NCI-H748 (cell line): ENCODE data around the gene CPN2.

Experiments used
- DNase-seq: peaks from one replicate; lab custom pipeline; 2025; ENCODE audit not compliant: unreplicated experiment; lab: John Stamatoyannopoulos, UW

CPN2 gene

DNA sequence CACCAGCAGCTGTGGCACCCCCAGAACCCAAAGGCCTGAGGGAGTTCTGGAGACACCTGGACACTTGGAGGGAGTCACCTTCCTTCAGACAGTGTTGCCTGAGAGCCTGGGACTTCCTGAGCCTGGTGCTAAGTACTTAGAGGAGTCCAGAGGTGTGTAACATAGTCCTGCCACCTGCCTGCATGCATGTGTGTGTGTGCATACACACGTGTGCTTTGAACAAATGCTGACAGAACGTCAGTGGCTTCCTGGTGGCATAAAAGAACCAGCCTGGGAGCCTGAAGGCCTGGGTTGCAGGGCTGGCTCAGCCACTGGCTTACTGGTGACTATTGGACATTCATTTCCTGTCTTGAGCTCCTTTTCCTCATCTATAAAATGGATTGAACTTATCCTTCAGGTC is 3.2 kb upstream of the CPN2 start:
- DNase-seq, result no peak

DNA sequence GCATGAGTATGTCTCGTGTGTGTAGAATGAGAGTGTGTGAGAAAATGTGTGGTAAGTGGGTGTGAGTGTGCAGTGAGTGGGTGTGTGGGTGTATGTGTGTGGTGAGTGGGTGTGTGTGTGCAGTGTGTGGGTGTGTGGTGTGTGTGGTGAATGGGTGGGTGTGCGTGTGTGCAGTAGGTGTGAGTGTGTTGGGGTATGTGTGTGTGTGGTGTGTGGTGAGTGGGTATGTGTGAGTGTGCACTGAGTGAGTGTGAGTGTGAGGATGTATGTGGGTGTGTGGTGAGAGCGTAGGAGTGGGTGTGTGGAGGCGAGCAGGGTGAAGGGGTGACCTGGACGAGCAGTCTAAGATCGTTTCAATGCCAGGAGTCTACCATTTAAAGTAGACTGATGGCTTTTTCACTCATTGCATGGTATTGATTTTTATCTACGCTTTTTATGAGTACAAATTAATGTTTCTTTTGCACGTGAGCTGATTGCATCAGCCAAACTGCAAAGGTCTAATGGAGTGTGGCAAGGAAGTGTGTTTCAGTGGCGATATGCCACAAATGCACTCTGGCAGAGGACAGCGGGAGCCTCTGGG is 1.6 kb upstream of the CPN2 start:
- no peak for DNase-seq

DNA sequence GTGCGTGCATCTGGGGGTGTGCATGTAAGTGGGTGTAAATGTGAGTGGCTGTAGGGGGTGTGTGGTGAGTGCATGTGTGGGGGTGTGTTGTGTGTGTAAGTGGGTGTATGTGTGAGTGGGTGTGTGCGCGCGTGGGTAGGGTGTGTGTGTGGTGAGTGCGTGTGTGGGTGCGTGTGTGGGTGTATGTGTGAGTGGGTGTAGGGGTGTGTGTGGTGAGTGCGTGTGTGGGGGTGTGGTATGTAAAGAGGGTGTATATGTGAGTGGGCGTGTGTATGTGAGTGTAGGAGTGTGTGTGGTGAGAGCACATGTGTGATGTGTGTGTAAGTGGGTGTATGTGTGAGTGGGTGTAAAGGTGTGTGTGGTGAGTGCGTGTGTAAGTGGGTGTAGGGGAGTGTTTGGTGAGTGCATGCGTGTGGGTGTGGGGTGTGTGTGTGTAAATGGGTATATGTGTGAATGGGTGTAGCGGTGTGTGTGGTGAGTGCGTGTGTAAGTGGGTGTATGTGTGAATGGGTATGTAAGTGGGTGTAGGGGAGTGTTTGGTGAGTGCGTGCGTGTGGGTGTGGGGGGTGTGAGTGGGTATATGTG is 916 bp upstream of the CPN2 start:
- no peak for DNase-seq

DNA sequence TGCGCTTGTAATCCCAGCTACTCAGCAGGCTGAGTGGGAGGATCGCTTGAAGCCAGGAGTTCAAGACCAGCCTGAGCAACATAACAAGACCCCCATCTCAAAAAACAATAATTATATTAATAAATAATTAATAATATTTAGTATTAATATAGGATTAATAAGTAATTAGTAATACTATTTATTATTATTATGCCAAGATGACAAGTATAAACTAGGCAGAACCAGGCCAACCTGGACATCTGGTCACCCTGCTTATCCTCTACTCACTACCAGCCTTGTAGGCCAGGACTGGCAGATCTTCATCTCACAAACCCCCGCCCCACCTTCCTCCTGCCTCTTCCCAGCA is 429 bp downstream of the CPN2 start:
- DNase-seq, result no peak

DNA sequence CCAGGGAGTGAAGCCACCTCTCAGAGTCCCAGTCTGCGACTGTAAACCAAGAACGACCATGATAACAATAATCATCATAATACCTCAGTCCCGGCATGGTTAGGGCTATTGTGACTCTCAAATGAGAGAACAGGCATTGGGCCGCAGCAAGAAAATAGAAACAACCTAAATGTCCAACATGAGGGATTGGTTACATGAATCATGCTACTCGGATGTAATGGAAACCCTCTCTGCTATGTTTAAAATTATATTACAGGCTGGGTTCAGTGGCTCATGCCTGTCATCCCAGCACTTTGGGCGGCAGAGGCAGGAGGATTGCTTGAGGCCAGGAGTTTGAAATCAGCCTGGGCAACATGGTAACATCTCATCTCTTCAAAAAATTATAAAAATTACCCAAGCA is 2.8 kb downstream of the CPN2 start:
- no peak for DNase-seq

DNA sequence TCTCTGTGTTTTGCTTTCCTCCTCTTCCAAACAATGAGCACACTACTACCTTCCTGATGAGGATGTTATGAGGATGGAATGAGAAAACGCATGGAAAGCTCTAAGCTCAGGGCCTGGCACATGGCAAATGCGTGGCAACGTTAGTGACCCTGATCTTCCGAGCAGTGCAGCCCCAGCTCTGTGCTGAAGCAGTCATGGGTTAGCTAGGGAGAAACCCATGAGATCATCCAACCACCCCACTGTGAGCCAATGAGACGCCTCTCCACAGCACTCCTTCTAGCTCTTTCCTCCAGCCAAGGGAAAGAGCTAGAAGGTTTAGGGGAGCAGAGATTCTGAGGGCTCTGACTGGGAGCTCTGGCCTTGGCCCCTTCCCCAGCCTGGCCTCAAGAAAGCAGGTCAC is 4.5 kb downstream of the CPN2 start:
- DNase-seq, result no peak

DNA sequence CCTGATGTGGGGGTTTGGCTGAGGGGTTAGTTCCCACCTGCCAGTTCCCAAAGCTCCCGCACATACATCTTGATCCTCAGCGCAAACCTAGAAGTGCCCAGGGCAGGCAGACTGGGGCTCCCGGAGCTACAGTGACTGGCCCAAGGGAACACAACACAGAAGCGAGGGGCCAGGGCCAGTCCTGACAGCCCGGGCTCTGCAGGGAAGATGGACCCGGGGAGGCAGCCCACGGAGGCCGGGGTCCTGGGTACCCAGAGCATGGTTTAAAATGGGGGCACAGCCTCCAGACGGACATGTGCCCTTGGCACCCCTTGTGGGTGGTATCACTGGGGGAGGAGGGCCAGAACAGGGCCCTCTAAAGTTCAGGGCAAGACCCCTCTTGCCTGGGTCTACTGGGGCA is 5.1 kb downstream of the CPN2 start:
- no peak for DNase-seq

DNA sequence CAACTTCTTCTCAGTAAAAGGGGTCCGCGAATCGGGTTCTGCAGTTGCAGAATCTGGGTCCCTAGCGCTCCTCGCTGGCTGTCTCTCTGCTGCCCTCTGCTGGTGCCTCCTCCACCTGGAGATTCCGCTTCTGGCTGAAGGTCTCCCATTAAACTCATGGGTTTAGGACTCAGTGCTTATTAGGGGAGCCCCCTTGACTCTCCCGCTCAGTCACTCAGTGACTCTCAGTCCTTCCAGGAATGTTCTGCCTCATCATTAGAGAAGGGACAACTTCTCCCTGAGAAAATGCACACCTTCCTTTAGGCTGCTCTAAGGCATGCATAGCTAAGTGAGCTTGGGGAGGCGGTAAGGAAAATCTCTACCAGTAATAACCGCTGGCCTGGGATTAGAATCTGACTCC is 7.1 kb downstream of the CPN2 start:
- peak; percentile 21 for DNase-seq

DNA sequence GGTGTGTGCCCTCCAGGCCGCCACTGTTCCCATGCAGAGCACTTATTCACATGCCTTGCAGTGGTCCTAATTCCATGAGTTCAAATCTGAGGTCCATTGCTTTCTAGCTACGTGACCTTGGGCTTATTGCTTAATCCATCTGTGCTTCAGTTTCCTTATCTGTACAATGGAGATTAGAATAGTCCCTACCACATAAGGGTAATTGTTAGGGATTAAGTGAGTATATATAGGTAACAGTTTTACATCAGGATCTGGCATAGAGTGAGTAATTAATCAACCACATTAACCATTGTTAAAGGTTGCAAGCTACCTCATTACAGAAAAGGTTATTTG is 7.6 kb downstream of the CPN2 start:
- no peak for DNase-seq

DNA sequence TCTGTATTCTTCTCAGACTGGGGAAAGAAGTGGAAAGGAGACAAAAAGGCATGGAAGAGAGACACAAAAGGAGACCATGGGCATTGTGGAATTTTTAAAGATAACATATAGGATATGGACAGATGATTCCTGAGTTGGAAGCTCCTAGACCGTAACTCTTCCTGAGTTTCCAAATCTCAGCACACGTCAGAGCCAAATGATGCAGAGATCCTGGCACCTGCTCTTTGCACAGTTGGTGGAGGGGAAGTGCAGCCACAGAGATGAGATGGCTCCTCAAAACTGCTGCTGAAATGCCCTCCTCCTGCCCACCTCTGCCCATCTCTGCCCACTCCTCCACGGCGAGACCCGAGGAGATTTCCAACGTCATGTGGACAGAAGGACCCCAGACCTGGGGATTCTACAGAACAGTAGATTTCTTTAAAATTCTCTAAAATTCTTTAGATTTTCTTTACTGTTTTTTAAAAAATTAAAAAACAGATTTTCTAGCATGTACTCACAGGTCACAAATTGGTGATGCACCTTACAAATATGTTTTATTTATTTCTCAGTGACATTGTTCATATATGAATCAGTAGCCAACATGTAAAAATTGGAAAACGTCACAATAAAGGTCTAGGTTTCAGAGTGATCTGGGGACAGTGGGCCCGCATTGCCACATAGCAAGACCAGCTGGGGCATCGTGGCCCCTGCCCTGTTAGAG is 8.1 kb downstream of the CPN2 start:
- no peak for DNase-seq

DNA sequence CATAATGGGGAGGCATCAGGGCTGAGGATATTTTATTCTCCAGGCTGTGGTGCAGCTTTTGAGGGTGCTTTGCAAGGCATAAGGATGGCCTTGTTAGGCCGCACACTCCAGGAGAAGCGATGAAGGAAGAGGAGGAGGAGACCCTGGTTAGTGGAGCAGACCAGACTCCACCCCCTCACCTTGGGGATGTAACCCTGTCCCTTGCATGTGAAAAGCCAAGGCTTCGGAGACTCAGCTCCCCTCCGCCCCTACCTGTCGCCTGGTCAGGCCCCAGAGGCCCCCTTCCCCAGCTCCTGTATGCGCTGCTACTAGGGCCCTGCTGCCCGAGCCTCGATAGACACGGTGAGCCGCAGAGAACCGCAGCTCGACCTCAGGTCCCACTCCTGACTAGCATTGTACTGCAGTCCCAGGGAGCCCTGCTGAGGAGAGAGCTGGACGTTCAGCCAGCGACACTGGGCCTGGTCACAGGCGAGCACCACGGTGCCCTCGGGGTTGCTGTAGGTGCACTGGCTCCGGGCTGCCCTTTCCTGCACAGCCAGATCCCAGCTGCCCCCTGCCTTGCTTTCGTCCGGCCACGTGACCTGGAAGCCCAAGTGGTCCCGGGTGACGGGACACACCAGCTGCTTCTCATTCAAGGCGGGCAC is 10.2 kb downstream of the CPN2 start:
- DNase-seq, result no peak

DNA sequence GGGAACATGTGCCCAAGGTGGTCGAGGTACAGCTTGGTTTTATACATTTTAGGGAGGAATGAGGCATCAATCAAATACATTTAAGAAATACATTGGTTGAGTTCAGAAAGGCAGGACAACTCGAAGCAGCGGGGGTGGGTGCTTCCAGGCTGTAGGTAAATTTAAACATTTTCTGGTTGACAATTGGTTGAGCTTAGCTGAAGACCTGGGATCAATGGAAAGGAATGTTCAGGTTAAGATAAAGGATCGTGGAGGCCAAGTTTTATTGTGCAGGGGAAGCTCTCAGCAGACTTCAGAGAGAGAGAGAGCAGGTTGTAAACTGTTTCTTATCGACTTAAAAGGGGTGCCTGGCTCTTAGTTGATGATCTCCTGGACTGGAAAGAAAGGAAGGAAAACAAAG is 11.3 kb downstream of the CPN2 start:
- no peak for DNase-seq

DNA sequence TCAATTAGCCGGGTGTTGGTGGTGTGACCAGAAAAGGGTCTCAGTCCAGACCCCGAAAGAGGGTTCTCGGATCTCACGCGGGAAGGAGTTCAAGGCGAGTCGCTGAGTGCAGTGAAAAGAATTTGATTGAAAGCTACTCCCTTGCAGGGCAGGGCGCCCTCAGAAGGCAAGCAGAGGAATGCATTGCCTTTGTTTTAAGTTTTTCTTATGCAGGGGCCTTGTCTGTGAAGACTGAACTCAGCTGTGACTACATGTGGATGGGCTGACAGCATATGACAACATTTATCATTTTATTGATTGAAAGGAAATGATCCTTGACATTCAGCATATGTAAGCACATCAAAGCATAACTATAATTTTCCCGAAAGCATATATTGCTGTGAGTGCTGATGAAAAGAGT is 11.8 kb downstream of the CPN2 start:
- DNase-seq, result no peak

DNA sequence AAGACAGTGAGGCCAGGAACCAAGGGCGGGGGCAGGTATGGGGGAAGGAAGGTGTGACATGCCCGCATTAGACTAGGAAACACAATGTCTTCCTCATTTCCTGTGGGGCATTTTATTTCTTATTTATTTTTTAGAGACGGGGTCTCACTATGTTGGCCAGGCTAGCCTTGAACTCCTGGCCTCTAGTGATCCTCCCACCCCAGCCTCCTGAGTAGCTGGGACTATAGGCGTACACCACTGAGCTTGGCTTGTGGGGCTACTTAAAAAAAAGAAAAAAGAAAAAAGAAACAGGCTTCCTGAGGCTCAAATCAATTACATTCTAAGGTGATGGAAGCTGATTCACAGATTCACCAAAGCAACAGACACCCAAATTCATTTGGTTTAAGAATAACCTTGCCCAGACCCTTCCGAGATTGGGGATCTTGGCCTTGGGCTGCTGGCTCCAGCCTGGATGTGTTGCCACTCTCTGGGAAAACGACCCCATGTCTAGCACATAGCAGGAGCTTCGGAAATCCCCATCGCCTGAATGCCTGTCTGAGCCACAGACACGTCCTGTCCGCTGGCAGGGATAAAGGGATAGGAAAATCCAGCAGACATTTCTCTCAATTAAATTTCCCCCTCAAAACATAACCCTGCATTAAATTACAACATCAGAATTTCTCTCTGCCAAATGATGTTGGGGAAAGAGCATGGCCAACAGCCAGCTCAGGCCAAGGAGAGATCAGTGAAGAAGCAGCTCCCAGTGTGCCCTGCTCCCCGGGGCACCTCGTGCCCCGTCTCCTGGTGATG is 13.0 kb downstream of the CPN2 start:
- no peak for DNase-seq

DNA sequence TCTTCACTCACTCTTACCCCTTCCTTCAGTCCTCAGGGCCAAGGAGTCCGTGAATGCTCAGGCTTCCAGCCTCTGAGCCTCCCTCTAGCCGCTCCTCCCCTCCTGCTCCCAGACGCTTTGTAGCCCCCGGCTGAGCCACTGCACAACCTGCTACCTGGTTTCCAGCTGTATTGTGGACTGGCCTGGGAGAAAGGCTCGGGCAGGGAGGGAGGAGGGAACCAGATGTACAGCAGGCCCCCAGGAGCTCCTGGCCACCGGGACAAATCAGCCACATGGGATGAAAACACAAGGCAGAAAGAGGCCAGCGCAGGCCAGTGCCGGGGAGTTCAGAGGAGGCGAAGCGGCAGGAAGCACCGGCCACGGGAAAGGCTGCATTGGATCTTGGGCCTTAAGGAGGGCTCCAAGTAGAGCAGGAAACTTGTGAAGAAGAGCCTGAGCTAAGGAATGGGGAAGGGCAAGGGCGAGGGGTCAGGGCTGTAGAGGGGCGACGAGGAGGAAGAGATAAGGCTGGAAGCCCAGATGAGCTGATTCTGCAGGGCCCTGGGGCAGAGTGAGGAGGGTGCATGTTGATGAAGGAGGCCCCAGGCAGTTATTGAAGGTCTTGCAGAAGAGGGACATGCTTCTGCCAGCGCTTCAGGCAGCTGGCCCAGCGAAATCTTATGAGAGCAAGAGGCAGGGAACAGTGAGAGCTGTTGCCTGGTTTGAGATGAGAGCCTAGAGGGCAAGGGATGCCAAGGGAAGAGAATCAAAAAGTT is 14.3 kb downstream of the CPN2 start:
- DNase-seq, result no peak

DNA sequence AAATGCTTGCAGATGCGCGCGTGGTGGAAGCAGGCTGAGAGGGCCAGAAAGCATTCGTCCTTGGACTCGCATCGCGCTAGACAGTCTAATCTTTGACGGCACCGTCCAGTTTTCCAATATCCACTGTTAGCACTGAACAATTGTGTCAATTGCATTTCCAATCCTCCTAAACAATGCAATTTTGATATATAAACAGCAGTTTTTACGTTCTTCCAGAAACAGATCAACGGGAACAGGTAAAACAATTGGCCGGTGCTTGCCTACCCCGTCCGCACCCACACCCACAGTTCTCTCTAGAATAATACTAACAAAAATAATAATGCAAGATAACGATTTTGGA is 17.2 kb downstream of the CPN2 start:
- DNase-seq, result no peak

DNA sequence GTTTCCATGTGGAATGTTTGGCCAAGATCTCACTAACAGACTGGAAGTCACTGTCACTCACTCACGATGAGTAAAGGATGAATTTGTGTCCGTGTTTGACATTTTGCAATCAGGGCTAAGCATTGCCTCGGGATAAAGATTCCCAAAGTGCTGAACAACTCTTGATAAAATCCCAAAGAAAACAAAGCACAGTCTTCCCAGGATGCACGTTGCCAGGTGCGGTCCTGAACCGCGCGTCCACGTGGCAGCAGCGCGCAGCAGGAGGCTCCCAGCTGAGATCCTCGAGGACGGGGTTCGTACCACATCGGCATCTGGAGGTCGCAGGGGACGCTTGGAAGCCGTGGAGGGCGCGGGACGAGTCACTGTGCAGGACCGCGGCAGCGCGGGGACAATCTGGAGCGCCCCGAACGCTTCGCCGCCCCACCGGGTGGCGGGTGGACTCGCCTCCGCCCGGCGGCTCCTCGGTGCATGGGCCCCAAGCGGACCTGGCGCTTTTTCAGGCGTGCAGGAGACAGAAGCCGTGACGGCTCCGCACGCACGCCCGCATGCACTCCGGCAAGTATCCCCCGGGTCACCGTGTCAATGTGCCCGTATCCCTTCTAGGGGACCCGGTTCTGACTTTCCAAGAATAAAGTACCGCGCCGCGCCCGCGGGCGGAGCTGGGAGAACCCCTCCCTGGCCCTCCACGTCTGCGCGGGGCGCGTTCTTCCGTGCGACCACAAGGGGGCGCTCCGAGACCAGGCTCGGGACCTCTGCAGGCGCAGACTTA is 17.7 kb downstream of the CPN2 start:
- DNase-seq, result no peak

DNA sequence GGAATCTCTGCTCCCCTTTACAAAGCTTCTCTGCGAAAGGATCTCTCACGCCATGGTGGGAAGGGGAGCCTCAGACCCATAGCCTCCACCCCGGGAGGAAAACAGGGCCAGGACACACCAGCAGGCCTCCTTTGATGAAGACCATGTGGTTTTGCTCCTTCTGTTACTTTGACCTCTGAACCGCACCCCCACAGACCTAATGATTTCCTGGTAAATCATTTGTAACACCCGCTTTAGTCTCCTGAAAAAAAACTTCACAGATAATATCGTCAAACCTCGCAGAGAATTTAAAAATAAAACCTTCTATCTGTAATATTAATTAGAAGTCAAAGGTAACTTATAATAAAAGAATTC is 18.3 kb downstream of the CPN2 start:
- DNase-seq, result no peak

DNA sequence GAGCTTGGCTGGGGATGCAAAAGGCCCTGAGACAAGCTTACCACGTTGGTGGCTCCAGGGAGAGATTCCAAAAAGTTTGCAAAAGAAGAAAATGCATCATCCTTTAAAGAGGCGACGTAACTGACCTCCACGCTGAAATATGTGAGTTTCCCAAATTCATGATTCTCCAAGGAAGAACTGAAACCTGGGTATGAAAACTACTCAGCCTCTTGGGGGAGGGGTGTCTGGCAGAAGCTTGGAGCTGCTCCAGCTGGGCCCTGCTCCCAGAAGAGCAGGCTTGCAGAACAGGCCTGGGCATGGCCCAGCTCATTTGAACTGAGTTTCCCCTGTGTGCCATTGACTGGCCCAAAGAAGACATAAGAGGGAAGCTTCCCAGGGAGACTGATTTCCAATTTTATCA is 20.5 kb downstream of the CPN2 start:
- DNase-seq, result no peak

DNA sequence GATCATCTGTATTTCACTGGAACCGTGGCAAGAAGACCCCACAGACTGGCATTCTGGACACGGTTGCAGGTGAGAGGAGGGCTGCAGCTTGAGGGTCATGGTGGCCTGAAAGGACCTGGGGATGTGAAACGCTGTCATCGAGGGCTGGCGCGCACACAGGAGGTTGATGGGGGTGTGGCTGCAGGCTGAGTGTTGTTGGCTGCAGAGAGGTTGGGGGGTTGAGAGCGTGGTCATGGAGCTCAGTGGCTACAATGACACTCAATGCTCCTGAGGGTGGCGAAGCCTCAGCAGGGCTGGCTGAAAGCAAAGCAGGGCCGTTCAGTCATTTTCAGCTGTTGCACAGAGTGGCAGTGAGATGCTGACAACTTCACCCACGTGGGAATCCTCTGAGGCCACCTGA is 21.0 kb downstream of the CPN2 start:
- DNase-seq, result no peak

DNA sequence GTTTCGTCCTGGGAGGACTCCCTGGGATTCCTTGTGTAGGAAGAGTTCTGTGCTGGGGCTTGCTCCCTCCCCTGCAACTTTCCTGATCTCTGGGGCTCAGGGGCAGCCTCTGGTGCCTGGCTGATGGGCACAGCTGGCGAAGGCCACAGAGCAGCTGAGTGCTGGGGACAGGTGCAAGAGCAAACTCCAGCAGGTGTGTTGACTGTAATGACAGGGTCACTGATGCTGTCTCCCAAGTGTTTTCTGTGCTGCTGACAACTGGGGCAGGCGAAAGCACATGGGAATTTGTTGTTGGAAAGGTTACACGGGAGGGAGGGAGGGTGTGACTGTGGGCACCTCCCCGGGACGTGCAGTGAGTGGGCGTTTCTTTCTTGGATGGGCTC is 21.6 kb downstream of the CPN2 start:
- no peak for DNase-seq
